GM12801 (cell line): ENCODE data around the gene ERI3.

ENCODE experiments used
- TF ChIP-seq, protein P1 (sequence below): IDR thresholded peaks from one replicate; pipeline ENCODE4 v1.5.1; 2011; ENCODE audit warnings: control low read depth; ENCODE audit not compliant: insufficient read length; ENCODE audit errors: extremely low read depth

ERI3 gene

DNA sequence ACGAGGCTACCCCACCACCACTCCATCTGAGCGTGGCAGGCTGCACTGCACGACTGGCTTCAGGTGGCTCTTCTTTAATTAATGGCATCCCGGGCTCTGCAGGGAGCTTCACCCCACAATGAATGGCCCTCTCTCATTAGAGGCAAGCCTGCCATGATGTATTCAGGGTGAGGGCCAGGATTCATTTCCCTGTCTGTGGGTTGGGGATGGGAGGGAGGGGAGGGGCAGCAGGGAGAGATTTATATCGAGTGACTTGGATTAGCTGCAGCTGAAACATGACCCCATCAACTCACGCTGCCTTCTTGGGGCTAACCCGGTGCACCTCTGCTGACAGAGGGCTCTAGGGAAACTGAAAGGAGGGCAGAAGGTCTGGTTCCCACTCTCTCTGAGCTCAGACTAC lies 54.2 kb downstream of the ERI3 start:
- TF ChIP-seq, protein P1, sequence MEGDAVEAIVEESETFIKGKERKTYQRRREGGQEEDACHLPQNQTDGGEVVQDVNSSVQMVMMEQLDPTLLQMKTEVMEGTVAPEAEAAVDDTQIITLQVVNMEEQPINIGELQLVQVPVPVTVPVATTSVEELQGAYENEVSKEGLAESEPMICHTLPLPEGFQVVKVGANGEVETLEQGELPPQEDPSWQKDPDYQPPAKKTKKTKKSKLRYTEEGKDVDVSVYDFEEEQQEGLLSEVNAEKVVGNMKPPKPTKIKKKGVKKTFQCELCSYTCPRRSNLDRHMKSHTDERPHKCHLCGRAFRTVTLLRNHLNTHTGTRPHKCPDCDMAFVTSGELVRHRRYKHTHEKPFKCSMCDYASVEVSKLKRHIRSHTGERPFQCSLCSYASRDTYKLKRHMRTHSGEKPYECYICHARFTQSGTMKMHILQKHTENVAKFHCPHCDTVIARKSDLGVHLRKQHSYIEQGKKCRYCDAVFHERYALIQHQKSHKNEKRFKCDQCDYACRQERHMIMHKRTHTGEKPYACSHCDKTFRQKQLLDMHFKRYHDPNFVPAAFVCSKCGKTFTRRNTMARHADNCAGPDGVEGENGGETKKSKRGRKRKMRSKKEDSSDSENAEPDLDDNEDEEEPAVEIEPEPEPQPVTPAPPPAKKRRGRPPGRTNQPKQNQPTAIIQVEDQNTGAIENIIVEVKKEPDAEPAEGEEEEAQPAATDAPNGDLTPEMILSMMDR, result no peak

DNA sequence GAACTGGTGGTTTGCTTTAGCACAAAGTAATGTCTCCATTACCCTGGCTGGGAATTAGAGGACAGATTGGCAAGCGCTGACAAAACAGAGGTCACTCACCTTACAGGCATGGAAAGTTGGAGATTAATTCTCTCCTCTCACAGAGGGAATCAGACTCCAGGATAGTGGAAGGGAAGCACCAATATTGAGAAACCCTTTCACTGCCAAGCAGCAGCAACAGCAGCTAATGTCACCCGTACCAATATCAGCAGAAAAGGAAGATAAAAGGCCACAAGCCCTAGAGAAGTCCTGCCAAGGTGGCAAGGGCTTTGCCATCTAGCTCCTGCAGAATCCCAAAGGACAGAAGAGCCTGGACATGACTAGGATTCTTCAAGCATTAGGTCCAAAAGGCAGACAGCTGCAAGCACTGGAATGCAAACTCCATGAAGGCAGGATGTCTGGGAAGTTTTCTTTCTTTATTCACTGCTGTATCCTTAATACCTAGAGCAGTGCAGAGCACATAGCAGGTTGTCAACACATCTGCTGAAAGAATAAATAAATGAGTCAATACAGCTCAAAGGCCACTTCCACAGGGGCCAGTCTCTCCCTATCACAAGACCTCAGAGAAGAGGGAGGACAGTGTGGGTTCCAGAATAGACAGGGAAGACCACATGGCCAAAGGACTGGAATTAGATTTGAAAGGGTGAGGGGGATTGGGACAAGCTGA lies 57.2 kb downstream of the ERI3 start:
- TF ChIP-seq, protein P1, result no peak

DNA sequence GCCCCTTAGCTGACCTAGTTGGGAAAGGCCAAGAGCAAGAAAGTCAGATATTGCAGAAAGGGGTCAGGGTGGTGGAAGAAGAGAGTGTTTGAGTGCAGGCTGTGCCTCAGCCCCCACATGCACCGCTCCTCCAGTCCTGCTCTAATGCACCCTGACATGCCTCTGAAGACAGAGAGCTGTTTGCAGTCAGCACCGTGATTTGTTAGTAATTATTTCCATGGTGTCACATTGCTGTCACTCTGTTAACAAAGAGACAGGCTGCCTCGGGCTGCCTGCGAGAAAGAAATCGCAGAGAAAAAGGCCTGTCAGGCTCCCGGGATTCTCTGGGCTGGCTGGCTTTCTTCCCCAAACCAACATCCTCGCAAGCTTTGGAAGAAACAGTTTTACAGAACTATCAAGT lies 58.3 kb downstream of the ERI3 start:
- TF ChIP-seq, protein P1, result no peak

DNA sequence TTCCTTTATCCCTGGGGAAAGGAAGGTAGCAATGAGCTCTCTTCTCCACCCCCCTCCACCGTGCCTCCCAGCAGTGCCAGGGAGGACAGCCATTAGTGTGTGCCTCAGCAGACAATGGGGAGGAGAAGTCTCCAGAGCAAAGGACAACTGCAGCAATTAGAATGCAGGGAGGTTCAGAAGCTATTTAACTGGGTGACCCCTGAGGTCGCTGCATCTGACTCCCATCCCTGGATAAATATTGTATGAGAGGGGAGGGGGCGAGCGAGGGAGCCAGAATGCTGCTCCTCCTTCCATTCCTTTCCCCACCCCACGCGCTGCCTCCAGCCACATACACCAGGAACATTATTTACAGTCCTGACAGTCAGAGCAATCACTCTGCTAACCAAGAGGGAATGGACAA lies 59.0 kb downstream of the ERI3 start:
- TF ChIP-seq, protein P1, result no peak

DNA sequence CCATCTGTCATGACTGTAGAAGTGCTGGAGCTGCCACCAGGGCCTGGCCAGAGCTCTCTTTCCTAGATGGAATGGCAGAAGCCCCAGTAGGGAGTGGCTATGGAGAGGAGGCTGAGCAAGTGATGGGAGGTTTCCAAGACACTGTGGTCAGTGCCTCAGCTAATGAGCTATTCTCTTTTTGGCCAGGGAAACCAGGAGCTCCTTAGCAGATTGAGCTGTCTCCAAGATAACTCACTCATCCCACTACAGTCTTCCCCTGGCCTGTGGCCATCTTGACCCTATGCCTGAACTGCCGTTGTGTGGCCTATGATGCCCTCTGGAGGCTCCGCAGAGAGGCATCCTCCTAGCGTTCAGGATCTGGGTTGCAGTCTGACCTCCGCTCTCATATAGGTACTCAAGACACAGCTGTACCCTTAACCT lies 60.5 kb downstream of the ERI3 start:
- TF ChIP-seq, protein P1, result no peak

DNA sequence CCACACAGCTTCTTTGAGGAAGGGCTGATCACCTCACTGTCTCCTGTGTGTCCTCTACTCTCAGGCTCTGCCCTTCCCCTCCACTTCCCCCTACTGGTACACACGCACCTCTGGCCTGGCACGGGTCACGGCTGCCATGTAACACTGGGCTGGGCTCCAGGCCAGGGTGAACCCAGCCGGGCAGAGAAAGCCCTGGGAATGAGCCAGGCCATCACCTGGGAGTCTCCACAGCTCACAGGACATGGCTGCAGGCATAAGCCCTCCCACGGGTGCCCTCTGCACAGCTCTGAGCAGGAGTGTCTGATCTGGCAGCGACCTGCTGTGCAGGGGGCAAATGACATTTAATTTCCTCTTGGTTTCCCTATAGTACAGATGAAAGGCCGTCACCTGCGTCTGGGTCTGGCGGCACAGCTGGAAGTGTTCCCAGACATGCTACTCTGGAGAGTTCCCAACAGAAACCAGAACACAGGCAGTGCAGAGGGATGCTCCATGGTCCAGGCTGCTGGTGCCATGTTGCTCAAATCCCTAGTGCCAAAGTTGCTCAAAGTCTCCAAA lies 61.2 kb downstream of the ERI3 start:
- TF ChIP-seq, protein P1, result no peak

DNA sequence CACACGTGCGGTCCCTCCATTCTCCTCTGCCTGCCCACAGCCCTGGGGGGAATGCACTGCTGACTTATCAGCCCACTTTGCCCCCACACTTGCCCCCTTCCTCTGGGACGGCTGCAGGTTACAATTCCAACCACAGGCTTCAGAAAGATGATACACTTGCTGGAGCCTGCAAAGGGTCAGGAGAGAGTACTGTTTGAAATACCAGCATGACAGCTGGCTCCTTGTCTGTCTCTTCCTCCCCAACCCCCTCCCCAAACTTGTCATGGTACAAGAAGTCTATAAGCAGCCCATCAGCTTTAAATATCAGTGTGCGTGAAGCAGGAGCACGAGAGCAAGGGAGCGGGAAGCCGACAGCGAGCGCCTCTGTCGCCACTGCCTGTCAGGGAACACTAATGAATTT lies 62.4 kb downstream of the ERI3 start:
- TF ChIP-seq, protein P1, result no peak
